Vagina (tissue), 2 donors: ENCODE data around the gene KCNN4. TPM values are rescaled to one million over a fixed set of nuclear protein-coding genes. Genes with fewer than 3 reads are reported as not detected.

Source experiments
- DNase-seq, 2 donors: peaks; one replicate each; pipeline ENCODE4 v3.0.0-alpha.2; 2017; ENCODE audit errors: extremely low spot score in 2 of 2
- H3K27ac ChIP-seq: fragments of 200-600 bp; sonication (generic); one replicate; pipeline ENCODE4 v1.5.1; 2019
- H3K27me3 ChIP-seq: fragments of 200-600 bp; sonication (generic); one replicate; pipeline ENCODE4 v1.5.1; 2019
- H3K36me3 ChIP-seq, 2 donors: fragments of 200-600 bp; sonication (generic); one replicate each; pipeline ENCODE4 v1.5.1; 2017 to 2019
- H3K4me1 ChIP-seq: fragments of 200-600 bp; sonication (generic); one replicate; pipeline ENCODE4 v1.5.1; 2019
- H3K4me3 ChIP-seq, 2 donors: fragments of 200-600 bp; sonication (generic); 1 replicate in 1 of 2; 2 replicates in 1 of 2; pipeline ENCODE4 v1.5.1; 2016 to 2019
- H3K9me3 ChIP-seq: fragments of 200-600 bp; sonication (generic); one replicate; pipeline ENCODE4 v1.5.1; 2019
- POLR2A ChIP-seq, 2 donors: fragments of 450-650 bp; IDR thresholded peaks; one replicate each; pipeline ENCODE4 v1.6.1; 2017; ENCODE audit warnings: antibody characterized with exemption in 2 of 2, mild to moderate bottlenecking in 2 of 2, moderate library complexity in 2 of 2
- POLR2AphosphoS5 ChIP-seq, 2 donors: sonication (generic); formaldehyde crosslinking; IDR thresholded peaks; one replicate each; pipeline ENCODE4 v1.9.0; 2017; ENCODE audit warnings: antibody characterized with exemption in 2 of 2, mild to moderate bottlenecking in 2 of 2, low read depth in 1 of 2; ENCODE audit not compliant: insufficient read depth in 1 of 2
- intact Hi-C: fragments of 100-400 bp; cut with DNase I; formaldehyde crosslinking; loops from one replicate; pipeline ENCODE4 v1.15.1; 2023
- total RNA-seq: library from RNA; depleted of rRNA; stranded (reverse); fragments of >200 nt; gene quantifications from one replicate; pipeline ENCODE4 v1.2.3, GENCODE V29; 2016
- TF ChIP-seq, protein P1 (sequence below), 3 experiments: fragments of 450-650 bp in 2 of 3; fragments of 200-600 bp in 1 of 3; sonication (generic) in 1 of 3; IDR thresholded peaks; one replicate each; pipeline ENCODE4 v1.5.1; 2017 to 2019; ENCODE audit warnings: antibody characterized with exemption in 3 of 3, mild to moderate bottlenecking in 2 of 3, moderate library complexity in 2 of 3

KCNN4 gene
- total RNA-seq, 1 donor from 2014 or later = 16.2 TPM

- H3K4me3 ChIP-seq = no peak overlapping the region
- no peaks in the 10 kb centered on the region for H3K27me3 ChIP-seq
- TF ChIP-seq POLR2A (IDR thresholded peaks at IDR 0.05) (no peak), POLR2AphosphoS5 (IDR thresholded peaks at IDR 0.05; ENCODE audit: insufficient read depth in 1 of 2, low read depth in 1 of 2) (peak in 1 of 2 donors; percentile 79)
- TF ChIP-seq, protein P1, sequence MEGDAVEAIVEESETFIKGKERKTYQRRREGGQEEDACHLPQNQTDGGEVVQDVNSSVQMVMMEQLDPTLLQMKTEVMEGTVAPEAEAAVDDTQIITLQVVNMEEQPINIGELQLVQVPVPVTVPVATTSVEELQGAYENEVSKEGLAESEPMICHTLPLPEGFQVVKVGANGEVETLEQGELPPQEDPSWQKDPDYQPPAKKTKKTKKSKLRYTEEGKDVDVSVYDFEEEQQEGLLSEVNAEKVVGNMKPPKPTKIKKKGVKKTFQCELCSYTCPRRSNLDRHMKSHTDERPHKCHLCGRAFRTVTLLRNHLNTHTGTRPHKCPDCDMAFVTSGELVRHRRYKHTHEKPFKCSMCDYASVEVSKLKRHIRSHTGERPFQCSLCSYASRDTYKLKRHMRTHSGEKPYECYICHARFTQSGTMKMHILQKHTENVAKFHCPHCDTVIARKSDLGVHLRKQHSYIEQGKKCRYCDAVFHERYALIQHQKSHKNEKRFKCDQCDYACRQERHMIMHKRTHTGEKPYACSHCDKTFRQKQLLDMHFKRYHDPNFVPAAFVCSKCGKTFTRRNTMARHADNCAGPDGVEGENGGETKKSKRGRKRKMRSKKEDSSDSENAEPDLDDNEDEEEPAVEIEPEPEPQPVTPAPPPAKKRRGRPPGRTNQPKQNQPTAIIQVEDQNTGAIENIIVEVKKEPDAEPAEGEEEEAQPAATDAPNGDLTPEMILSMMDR (IDR thresholded peaks at IDR 0.05) = no peak
- H3K9me3 ChIP-seq = no peaks in the 10 kb centered on the region
- H3K4me1 ChIP-seq = peaks cover 20% of the 10 kb centered on the region
- peak overlapping the region; percentile 47 for H3K27ac ChIP-seq
- no peaks in the 10 kb centered on the region for H3K36me3 ChIP-seq
- DNase-seq = no peak
- intact Hi-C loops = no loop called here
Measured at GRCh38 chr19:43759515-43759914, 21.3 kb downstream of the KCNN4 start.

DNA sequence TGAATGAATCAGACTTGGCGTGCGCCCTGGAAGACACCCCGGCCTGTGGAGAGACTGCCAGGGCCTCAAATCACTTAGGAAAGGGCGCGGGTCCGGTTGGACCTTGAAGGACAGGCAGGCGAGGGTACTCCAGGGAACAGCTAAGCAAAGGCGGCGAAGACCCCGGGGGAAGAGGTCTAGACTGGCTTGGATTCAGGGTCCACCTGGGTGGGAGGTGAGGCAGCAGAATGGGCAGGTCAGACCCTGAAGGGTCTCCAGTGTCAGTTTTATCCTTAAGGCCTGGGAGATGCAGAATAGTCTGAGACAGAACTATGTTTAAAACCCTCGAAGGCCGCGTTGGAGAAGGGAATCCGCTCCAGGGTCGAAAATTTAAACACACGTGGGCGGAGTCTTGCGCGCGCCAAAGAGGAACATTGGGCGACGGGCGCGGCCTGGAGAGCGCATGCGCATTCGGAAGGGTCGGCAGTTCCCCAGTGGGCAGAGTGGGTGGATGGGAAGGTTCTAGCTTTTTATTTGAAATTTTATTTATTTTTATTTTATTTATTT lies 25.4 kb downstream of the KCNN4 start:
- Histone ChIP-seq H3K27me3 (no peaks in the 10 kb centered on the region), H3K9me3 (no peaks in the 10 kb centered on the region), H3K36me3 (peaks cover 0 to 4% of the 10 kb centered on the region in 2 donors), H3K4me3 (peak overlapping the region; percentile 69 to 71), H3K4me1 (peaks cover 40% of the 10 kb centered on the region), H3K27ac (peak overlapping the region; percentile 99)
- TF ChIP-seq POLR2AphosphoS5 (IDR thresholded peaks at IDR 0.05; ENCODE audit: insufficient read depth in 1 of 2, low read depth in 1 of 2) = peak in 1 of 2 donors; percentile 34
- TF ChIP-seq, protein P1 (IDR thresholded peaks at IDR 0.05) = no peak
- DNase-seq = peak in 1 of 2 donors; percentile 95
- intact Hi-C loops = no loop called here

DNA sequence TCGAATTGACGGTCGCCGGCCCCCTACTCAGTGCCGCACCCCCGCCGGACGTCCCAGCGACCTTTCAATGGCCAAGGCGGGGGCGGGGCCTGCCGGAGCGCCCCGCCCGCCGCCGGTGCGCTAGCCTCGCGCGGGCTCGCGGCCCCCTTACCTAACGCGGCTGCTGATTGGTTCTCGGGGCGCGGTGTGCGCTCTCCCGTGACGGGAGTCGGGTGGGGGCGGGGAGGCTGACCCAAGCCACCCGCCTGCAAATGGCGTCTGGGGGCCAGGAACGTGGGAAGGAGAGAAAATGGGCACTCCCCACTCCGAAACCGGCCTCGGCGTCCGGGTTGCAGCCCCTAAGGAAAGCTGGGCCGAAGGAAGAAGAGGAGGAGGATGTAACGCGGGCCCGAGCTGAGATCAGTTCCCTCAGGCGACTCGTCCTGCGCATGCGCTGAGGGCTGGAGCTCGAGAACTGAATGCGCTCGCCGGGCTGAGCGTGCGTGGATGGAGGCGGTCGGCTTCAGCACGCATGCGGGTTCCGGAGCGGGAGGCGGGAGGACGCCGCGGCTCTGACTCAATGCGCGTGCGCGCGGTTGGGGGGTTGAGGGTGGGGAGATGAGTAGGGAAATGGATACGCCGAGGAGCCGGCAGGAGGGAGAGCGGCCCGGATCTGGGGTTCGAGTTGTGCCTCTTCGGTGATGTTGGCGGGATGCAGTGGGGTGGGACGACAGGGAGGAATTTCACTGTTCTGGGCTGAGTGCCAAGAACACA lies 26.1 kb downstream of the KCNN4 start, which contains the start of gene SMG9:
Gene SMG9 (minus strand): TSS at position 460 of the 753 bp plus-strand sequence. CDS start 4,221 bp downstream, outside the sequence.
- peak within 1 kb of the TSS; percentile 69 to 71 for H3K4me3 ChIP-seq
- peaks cover 0 to 11% of the 10 kb centered on the region in 2 donors for H3K36me3 ChIP-seq
- peak within 1 kb of the TSS; percentile 99 for H3K27ac ChIP-seq
- peaks cover 40% of the 10 kb centered on the region for H3K4me1 ChIP-seq
- peak in 1 of 2 donors; percentile 98 for DNase-seq
- no peaks in the 10 kb centered on the region for H3K9me3 ChIP-seq
- H3K27me3 ChIP-seq = no peaks in the 10 kb centered on the region
- TF ChIP-seq, protein P1 (IDR thresholded peaks at IDR 0.05) = no peak
- TF ChIP-seq POLR2AphosphoS5 (IDR thresholded peaks at IDR 0.05; ENCODE audit: insufficient read depth in 1 of 2, low read depth in 1 of 2) (peak; percentile 94 to 98), POLR2A (IDR thresholded peaks at IDR 0.05) (peak in 1 of 2 donors; percentile 76)
- intact Hi-C loops = no loop called here

- intact Hi-C loops = no loop called here
- TF ChIP-seq, protein P1 (IDR thresholded peaks at IDR 0.05) = no peak
- TF ChIP-seq POLR2A (IDR thresholded peaks at IDR 0.05) (no peak), POLR2AphosphoS5 (IDR thresholded peaks at IDR 0.05; ENCODE audit: insufficient read depth in 1 of 2, low read depth in 1 of 2) (no peak)
- peaks cover 38% of the 10 kb centered on the region for H3K4me1 ChIP-seq
Measured at GRCh38 chr19:43754253-43754502, 26.6 kb downstream of the KCNN4 start.

More at GRCh38 chr19:43754253-43754502, 26.6 kb downstream of the KCNN4 start:
- Histone ChIP-seq H3K27me3 (no peaks in the 10 kb centered on the region), H3K4me3 (peak overlapping the region; percentile 69 to 71), H3K9me3 (no peaks in the 10 kb centered on the region), H3K36me3 (peaks cover 0 to 16% of the 10 kb centered on the region in 2 donors), H3K27ac (peak overlapping the region; percentile 99)
- DNase-seq = no peak
